WTC11 (cell line): Measurements from ENCODE around the gene NECAB2.

Experiments
- ZNF416 ChIP-seq: fragments of 250-450 bp; sonication (Bioruptor Pico); IDR thresholded peaks from 2 replicates; pipeline ENCODE4 v1.9.0; 2021; ENCODE audit warnings: mild to moderate bottlenecking, inconsistent platforms
- TF ChIP-seq, protein P1 (sequence below): fragments of 200-600 bp; IDR thresholded peaks from 2 replicates; pipeline ENCODE4 v1.8.0; 2022; ENCODE audit warnings: antibody characterized with exemption
- TF ChIP-seq, protein P2 (sequence below): sonication (generic); formaldehyde crosslinking; IDR thresholded peaks from 2 replicates; pipeline ENCODE4 v1.8.1; 2023; ENCODE audit warnings: mild to moderate bottlenecking, missing genetic modification reagents, moderate library complexity
- TF ChIP-seq, protein P3 (sequence below): sonication (generic); formaldehyde crosslinking; IDR thresholded peaks from 2 replicates; pipeline ENCODE4 v1.8.0; 2022; ENCODE audit warnings: mild to moderate bottlenecking, missing genetic modification reagents

DNA sequence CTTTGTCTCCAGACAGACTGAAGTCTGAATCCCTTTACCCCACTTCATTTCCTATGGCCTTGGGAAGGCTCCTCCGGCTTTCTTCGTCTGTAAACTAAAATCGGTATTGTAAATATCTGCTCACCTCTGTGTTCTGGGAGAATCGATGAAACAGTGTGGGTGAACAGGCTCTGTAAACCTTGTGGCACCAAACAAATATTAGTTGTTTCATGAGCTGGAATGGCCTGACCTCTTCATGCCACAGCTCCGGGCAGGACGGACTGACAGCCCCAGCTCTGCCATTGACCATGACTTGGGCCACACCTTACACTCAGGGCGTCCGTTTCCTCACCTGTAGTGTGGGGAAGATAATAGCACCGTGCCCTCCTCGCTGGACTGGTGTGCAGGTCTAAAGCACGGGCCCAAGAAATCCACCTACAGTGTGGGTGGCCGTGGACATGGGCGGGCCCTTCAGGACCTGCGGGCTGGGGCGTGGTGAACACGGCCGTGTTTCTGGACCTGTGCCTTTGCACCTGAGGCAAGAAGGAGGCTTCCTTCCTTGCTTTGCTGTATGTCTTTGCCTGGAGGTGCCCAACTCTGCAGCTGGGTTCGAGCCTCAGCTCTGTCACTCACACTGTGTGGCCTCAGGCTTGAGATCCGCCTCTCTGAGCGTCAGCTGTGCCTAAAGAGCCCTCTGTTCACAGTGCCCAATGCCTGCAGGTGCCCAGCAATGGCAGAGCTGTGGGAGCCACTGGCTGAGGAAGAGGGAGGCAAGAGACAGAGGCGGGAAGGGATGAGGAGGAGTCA lies 21.1 kb upstream of the NECAB2 start:
- TF ChIP-seq, protein P1, sequence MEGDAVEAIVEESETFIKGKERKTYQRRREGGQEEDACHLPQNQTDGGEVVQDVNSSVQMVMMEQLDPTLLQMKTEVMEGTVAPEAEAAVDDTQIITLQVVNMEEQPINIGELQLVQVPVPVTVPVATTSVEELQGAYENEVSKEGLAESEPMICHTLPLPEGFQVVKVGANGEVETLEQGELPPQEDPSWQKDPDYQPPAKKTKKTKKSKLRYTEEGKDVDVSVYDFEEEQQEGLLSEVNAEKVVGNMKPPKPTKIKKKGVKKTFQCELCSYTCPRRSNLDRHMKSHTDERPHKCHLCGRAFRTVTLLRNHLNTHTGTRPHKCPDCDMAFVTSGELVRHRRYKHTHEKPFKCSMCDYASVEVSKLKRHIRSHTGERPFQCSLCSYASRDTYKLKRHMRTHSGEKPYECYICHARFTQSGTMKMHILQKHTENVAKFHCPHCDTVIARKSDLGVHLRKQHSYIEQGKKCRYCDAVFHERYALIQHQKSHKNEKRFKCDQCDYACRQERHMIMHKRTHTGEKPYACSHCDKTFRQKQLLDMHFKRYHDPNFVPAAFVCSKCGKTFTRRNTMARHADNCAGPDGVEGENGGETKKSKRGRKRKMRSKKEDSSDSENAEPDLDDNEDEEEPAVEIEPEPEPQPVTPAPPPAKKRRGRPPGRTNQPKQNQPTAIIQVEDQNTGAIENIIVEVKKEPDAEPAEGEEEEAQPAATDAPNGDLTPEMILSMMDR = no peak
- TF ChIP-seq, protein P2, sequence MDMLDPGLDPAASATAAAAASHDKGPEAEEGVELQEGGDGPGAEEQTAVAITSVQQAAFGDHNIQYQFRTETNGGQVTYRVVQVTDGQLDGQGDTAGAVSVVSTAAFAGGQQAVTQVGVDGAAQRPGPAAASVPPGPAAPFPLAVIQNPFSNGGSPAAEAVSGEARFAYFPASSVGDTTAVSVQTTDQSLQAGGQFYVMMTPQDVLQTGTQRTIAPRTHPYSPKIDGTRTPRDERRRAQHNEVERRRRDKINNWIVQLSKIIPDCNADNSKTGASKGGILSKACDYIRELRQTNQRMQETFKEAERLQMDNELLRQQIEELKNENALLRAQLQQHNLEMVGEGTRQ (CRISPR knock-in tag) = no peak
- TF ChIP-seq, protein P3, sequence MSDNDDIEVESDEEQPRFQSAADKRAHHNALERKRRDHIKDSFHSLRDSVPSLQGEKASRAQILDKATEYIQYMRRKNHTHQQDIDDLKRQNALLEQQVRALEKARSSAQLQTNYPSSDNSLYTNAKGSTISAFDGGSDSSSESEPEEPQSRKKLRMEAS (CRISPR knock-in tag) = no peak
- no peak for TF ChIP-seq ZNF416 (CRISPR knock-in tag)
